ENCODE measurements around the gene SMAD3. TPM values are rescaled to one million over a fixed set of nuclear protein-coding genes. Genes with fewer than 3 reads are reported as not detected.
A peak's percentile ranks its signal among the peaks of the same experiment; 100 is the strongest.

The SMAD3 gene
- total RNA-seq (10 to 100 TPM; 32.8 to 41.6 TPM), polyA plus RNA-seq (10 to 100 TPM; 10.9 to 14.1 TPM)
- long read RNA-seq, donor 1, full-length matches to known transcripts = 5 of 11 reads
- long read RNA-seq, donor 1, partial matches to known transcripts = 6 of 11 reads
- long read RNA-seq, donor 1, other reads (novel, unspliced or antisense) = 0 of 11 reads
- long read RNA-seq, donor 2, full-length matches to known transcripts = 2 of 10 reads
- long read RNA-seq, donor 2, partial matches to known transcripts = 8 of 10 reads
- long read RNA-seq, donor 2, other reads (novel, unspliced or antisense) = 0 of 10 reads
- long read RNA-seq, donor 3, full-length matches to known transcripts = 2 of 9 reads
- long read RNA-seq, donor 3, partial matches to known transcripts = 7 of 9 reads
- long read RNA-seq, donor 3, other reads (novel, unspliced or antisense) = 0 of 9 reads
- long read RNA-seq, donor 4, partial matches to known transcripts = 5 of 5 reads
- long read RNA-seq, donor 4, other reads (novel, unspliced or antisense) = 0 of 5 reads
- long read RNA-seq, donor 5, full-length matches to known transcripts = 9 of 21 reads
- long read RNA-seq, donor 5, partial matches to known transcripts = 12 of 21 reads
- long read RNA-seq, donor 5, other reads (novel, unspliced or antisense) = 0 of 21 reads

DNA sequence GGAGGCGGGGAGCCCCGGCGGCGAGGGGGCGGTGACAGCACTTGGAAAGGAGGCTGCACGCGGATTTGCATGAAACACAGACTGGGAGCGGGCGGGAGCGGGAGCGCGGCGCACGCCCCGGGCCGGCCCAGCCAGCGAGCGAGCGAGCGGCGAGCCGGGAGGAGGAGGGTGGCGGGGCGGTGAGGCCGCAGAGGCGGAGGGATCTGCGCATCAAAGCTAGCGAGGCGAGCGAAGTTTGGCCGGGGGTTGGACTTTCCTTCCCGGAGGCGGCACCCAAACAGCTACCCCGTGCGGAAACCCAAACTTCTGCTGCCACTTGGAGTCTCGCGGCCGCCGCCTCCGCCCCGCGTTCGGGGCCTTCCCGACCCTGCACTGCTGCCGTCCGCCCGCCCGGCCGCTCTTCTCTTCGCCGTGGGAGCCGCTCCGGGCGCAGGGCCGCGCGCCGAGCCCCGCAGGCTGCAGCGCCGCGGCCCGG, at the start of gene SMAD3:
Gene SMAD3 (plus strand): TSS at position 72 of the 475 bp plus-strand sequence. CDS start 553 bp downstream, outside the sequence.
- no peaks in the 10 kb centered on the region for H3K27me3 ChIP-seq (ENCODE audit: control insufficient read depth in 3 of 3, insufficient read depth in 3 of 3, low read length in 2 of 3)
- peaks cover 8 to 44% (median 16%) of the 10 kb centered on the region in 5 donors for H3K4me1 ChIP-seq (ENCODE audit: control insufficient read depth in 5 of 5, insufficient read depth in 5 of 5, low read length in 5 of 5)
- TF ChIP-seq, protein P1, sequence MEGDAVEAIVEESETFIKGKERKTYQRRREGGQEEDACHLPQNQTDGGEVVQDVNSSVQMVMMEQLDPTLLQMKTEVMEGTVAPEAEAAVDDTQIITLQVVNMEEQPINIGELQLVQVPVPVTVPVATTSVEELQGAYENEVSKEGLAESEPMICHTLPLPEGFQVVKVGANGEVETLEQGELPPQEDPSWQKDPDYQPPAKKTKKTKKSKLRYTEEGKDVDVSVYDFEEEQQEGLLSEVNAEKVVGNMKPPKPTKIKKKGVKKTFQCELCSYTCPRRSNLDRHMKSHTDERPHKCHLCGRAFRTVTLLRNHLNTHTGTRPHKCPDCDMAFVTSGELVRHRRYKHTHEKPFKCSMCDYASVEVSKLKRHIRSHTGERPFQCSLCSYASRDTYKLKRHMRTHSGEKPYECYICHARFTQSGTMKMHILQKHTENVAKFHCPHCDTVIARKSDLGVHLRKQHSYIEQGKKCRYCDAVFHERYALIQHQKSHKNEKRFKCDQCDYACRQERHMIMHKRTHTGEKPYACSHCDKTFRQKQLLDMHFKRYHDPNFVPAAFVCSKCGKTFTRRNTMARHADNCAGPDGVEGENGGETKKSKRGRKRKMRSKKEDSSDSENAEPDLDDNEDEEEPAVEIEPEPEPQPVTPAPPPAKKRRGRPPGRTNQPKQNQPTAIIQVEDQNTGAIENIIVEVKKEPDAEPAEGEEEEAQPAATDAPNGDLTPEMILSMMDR (IDR thresholded peaks at IDR 0.05; ENCODE audit: control extremely low read depth, extremely low read depth) = no peak
- H3K4me3 ChIP-seq = peak within 1 kb of the TSS; percentile 53
- H3K9me3 ChIP-seq (ENCODE audit: control insufficient read depth in 4 of 4, insufficient read depth in 3 of 4, low read length in 3 of 4) = no peaks in the 10 kb centered on the region
- WGBS, 2 donors = 0 to 1% methylated on average over 43 to 63 of the region's 63 CpGs
- ATAC-seq (ENCODE audit: insufficient read depth, low FRiP score) (peak; percentile 84), DNase-seq (peak; percentile 95 to 98 (median 96))
- peak within 1 kb of the TSS; percentile 89 to 90 for H3K27ac ChIP-seq (ENCODE audit: low read depth in 1 of 2, low read length in 1 of 2)
- H3K36me3 ChIP-seq (ENCODE audit: control insufficient read depth in 4 of 4, insufficient read depth in 4 of 4, low read length in 4 of 4) = no peaks in the 10 kb centered on the region
- peak within 1 kb of the TSS; percentile 50 to 80 for H3K9ac ChIP-seq (ENCODE audit: insufficient read depth in 1 of 2, low read length in 2 of 2)

DNA sequence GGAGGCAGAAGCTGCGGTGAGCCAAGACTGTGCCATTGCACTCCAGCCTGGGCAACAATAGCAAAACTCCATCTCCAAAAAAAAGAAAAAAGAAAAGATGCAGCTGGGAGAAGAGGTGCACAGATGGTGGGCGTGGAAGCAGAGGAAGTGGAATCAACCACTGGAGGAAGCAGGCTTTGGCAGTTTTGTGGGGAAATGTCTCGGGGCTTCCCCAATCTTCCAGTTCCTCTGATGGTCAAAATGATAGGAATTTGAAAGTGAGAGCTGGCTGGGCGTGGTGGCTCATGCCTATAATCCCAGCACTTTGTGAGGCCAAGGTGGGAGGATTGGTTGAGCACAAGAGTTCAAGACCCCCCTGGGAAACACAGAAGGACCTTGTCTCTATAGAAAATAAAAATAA, 48.1 kb upstream of the SMAD3 start:
- no peak overlapping the region for H3K27ac ChIP-seq (ENCODE audit: low read depth in 1 of 2, low read length in 1 of 2)
- no peak overlapping the region for H3K4me3 ChIP-seq
- TF ChIP-seq, protein P1 (IDR thresholded peaks at IDR 0.05; ENCODE audit: control extremely low read depth, extremely low read depth) = no peak
- no peak for ATAC-seq (ENCODE audit: insufficient read depth, low FRiP score)
- no peaks in the 10 kb centered on the region for H3K36me3 ChIP-seq (ENCODE audit: control insufficient read depth in 4 of 4, insufficient read depth in 4 of 4, low read length in 4 of 4)
- no peak for DNase-seq
- H3K4me1 ChIP-seq (ENCODE audit: control insufficient read depth in 5 of 5, insufficient read depth in 5 of 5, low read length in 5 of 5) = no peaks in the 10 kb centered on the region
- no peaks in the 10 kb centered on the region for H3K27me3 ChIP-seq (ENCODE audit: control insufficient read depth in 3 of 3, insufficient read depth in 3 of 3, low read length in 2 of 3)
- H3K9me3 ChIP-seq (ENCODE audit: control insufficient read depth in 4 of 4, insufficient read depth in 3 of 4, low read length in 3 of 4) = no peaks in the 10 kb centered on the region
- H3K9ac ChIP-seq (ENCODE audit: insufficient read depth in 1 of 2, low read length in 2 of 2) = no peak overlapping the region
- WGBS, 2 donors = 25 to 59% methylated on average over 4 of the region's 4 CpGs

DNA sequence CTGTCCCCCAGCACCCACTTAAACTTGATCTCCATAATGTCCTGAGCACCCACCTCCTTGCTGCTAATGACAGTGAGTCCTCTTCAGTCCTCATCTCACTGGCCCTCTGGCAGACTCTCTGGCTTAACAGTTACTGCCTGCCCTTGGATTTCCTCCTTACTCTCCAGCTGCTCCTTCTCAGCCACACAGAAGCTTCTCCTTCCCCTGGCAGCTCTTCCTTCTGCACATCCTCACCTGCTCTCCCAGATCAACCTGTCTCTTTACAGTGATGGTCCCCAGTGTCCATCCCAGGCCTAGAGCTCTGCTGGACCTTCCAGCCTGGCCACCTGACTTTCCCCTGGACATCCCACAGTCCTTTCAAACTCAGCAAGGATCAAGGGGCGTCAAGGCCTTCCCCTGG, 47.4 kb upstream of the SMAD3 start:
- H3K4me1 ChIP-seq (ENCODE audit: control insufficient read depth in 5 of 5, insufficient read depth in 5 of 5, low read length in 5 of 5) = no peaks in the 10 kb centered on the region
- 87 to 95% methylated on average over 1 of the region's 1 CpG for whole genome bisulfite sequencing, 2 donors
- no peaks in the 10 kb centered on the region for H3K36me3 ChIP-seq (ENCODE audit: control insufficient read depth in 4 of 4, insufficient read depth in 4 of 4, low read length in 4 of 4)
- ATAC-seq (ENCODE audit: insufficient read depth, low FRiP score) (no peak), DNase-seq (no peak)
- no peak overlapping the region for H3K4me3 ChIP-seq
- TF ChIP-seq, protein P1 (IDR thresholded peaks at IDR 0.05; ENCODE audit: control extremely low read depth, extremely low read depth) = no peak
- no peaks in the 10 kb centered on the region for H3K27me3 ChIP-seq (ENCODE audit: control insufficient read depth in 3 of 3, insufficient read depth in 3 of 3, low read length in 2 of 3)
- H3K27ac ChIP-seq (ENCODE audit: low read depth in 1 of 2, low read length in 1 of 2) = no peak overlapping the region
- H3K9me3 ChIP-seq (ENCODE audit: control insufficient read depth in 4 of 4, insufficient read depth in 3 of 4, low read length in 3 of 4) = no peaks in the 10 kb centered on the region
- no peak overlapping the region for H3K9ac ChIP-seq (ENCODE audit: insufficient read depth in 1 of 2, low read length in 2 of 2)
